ENCODE data around the gene RAMP3. TPM values are rescaled to one million over a fixed set of nuclear protein-coding genes. Genes with fewer than 3 reads are reported as not detected.
"Not testable (repeated sequence)": the region's sequence is repeated elsewhere in the genome, so short reads cannot be mapped to it uniquely, and the experiment has no call there.

The RAMP3 gene, protein sequence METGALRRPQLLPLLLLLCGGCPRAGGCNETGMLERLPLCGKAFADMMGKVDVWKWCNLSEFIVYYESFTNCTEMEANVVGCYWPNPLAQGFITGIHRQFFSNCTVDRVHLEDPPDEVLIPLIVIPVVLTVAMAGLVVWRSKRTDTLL
- total RNA-seq: 10 to 100 TPM; 14.4 to 62.9 (median 33.6) TPM

DNA sequence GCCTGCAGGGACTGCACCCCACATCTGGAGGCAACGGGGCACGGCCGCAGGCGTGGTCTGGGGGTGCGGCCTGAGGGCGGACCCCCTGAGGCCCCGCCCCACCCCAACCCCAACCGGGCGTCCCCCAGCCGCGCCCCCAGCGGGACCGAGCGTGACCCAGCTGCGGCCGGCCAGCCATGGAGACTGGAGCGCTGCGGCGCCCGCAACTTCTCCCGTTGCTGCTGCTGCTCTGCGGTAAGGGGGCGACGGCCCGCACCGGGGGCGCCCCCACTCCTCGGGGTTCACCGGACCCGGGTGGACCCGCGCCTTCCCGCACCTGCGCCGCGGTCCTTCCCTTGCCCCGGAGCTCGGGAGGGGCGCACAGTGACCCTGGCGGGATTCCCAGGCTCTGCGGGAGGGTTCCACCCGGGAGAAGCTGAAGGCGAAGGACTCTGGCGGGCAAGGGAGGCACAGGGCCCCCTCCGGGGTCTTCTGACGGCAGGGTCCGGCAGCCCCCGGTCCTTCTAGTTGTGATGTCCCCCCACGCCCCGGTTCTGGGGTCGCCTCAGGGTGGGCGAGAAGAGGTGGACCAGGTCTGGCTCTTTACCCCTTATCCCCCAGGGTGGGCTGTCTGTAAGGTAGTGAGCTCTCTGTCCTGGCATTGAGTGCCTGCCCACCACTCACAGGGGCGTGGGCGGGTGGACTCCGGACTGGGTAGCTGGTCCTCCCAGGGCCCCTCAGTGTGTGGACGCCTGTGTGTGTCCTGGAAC, at the start of gene RAMP3:
TSS of gene RAMP3 (plus strand) at position 139 of the 749 bp plus-strand sequence. CDS start at position 177, 38 bp downstream.
- Histone ChIP-seq H3K4me1 (peaks cover 8% of the 10 kb centered on the region), H3K9me3 (no peaks in the 10 kb centered on the region), H3K27ac (peak within 1 kb of the TSS; percentile 16), H3K36me3 (no peaks in the 10 kb centered on the region), H3K27me3 (peaks cover 15% of the 10 kb centered on the region), H3K4me3 (peak within 1 kb of the TSS; percentile 39)
- TF ChIP-seq, protein P1, sequence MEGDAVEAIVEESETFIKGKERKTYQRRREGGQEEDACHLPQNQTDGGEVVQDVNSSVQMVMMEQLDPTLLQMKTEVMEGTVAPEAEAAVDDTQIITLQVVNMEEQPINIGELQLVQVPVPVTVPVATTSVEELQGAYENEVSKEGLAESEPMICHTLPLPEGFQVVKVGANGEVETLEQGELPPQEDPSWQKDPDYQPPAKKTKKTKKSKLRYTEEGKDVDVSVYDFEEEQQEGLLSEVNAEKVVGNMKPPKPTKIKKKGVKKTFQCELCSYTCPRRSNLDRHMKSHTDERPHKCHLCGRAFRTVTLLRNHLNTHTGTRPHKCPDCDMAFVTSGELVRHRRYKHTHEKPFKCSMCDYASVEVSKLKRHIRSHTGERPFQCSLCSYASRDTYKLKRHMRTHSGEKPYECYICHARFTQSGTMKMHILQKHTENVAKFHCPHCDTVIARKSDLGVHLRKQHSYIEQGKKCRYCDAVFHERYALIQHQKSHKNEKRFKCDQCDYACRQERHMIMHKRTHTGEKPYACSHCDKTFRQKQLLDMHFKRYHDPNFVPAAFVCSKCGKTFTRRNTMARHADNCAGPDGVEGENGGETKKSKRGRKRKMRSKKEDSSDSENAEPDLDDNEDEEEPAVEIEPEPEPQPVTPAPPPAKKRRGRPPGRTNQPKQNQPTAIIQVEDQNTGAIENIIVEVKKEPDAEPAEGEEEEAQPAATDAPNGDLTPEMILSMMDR (IDR thresholded peaks at IDR 0.05): no peak
- TF ChIP-seq POLR2A (IDR thresholded peaks at IDR 0.05) (no peak), POLR2AphosphoS5 (IDR thresholded peaks at IDR 0.05) (no peak)
- peak; percentile 55 to 71 for DNase-seq (ENCODE audit: low spot score in 2 of 2)
- WGBS: 77% methylated on average over 4 of the region's 56 CpGs

DNA sequence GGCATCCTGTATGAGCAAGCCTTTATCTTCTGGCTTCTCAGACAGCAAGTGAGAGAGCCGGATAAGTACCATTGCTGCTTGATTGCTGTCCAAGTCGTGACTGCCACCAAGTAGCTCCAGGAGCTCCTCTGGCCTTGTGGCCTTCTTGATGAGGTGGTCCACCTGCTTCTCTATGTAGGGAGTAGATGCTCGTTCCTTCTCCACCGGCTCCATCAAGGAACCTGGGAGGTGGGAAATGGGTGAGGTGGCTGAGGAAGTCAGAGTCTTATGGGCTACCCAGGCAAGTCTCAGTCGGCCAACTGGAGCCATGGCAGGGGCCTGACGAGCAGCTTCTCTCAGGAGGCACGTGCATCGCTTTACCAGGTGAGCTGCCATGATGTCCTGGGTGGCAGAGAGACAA, 48.7 kb upstream of the RAMP3 start:
- Histone ChIP-seq H3K27ac (no peak overlapping the region), H3K9me3 (no peaks in the 10 kb centered on the region), H3K27me3 (no peaks in the 10 kb centered on the region), H3K36me3 (peaks cover 53% of the 10 kb centered on the region), H3K4me1 (peaks cover 38% of the 10 kb centered on the region), H3K4me3 (no peak overlapping the region)
- TF ChIP-seq POLR2AphosphoS5 (IDR thresholded peaks at IDR 0.05) (no peak), POLR2A (IDR thresholded peaks at IDR 0.05) (no peak), EP300 (IDR thresholded peaks at IDR 0.05) (no peak)
- TF ChIP-seq, protein P1 (IDR thresholded peaks at IDR 0.05): no peak
- DNase-seq (ENCODE audit: low spot score in 2 of 2): no peak
- 92% methylated on average over 8 of the region's 8 CpGs for WGBS

DNA sequence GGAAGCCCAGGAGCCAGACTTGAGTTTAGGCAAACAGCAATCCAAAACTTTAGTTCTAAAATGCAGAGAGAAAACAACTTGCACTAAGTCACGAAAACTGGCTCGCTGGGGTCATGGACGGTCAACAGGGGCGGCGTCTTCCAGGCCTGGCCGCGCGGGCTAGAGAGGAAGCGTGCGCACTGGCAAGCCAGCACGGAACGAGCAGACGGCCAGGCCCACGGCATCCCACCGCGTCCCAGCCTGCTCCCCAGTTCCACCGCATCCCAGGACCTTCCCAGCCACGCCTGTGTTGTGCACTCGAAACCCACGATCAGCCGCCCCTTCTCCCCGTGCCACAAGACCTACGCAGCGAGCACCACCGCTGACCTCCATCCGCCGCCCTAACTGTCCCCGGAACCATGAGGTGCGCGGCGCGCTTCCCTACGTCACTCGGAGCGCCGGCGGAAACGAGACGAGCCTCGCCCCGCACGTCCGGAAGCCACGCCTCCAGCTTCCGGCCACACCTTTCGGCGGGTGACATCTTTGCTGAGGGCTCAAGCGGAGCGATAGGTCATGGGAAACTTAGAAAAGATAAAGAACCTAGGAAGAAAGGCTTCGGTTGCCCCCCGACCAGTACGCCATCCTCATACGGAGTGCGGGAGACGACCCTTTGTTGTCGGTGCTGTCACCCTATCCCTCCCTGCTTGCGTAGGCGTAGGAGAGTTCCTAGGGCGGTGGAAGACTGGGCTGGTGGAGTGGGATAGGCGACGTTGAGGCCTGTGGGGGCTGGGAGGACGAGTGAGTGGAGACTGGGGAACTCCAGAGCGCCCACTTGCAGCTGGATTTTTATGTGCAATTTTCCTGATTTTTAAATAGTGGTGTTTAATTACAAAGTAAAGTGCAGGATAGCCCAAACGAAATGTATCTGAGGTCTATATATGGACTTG, 46.0 kb upstream of the RAMP3 start, which contains the start of gene TBRG4:
TSS of gene TBRG4 (minus strand) at position 400 of the 926 bp plus-strand sequence. CDS start 2,460 bp downstream, outside the sequence.
- Histone ChIP-seq H3K27ac (peak within 1 kb of the TSS; percentile 82), H3K4me1 (peaks cover 37% of the 10 kb centered on the region), H3K9me3 (no peaks in the 10 kb centered on the region), H3K4me3 (peak within 1 kb of the TSS; percentile 59), H3K36me3 (peaks cover 27% of the 10 kb centered on the region), H3K27me3 (no peaks in the 10 kb centered on the region)
- WGBS: under 1% methylated on average over 31 of the region's 64 CpGs
- TF ChIP-seq EP300 (IDR thresholded peaks at IDR 0.05): no peak
- TF ChIP-seq POLR2A (IDR thresholded peaks at IDR 0.05): peak; percentile 85 to 96
- TF ChIP-seq, protein P1 (IDR thresholded peaks at IDR 0.05): no peak
- TF ChIP-seq POLR2AphosphoS5 (IDR thresholded peaks at IDR 0.05): peak; percentile 95 to 99 (median 98)
- peak; percentile 96 for DNase-seq (ENCODE audit: low spot score in 2 of 2)

DNA sequence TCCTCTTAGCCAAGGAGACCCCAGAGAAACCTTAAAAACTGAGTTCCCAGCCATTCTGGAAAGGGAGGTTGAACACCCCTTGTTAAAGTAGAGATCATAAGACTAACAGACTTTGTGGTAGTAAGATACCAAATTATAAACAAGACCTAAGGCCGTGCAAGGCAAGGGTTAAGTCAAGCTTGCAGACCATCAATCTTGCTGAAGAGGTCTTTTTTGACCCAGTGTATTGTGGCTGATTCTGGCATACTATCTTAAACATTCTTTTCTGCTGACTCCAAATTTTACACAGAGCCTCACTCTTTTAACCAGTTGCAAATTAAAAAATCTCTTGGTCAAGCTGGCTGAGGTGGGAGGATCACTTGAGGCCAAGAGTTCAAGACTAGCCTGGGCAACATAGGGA, 44.9 kb upstream of the RAMP3 start:
- WGBS: 93% methylated on average over 1 of the region's 1 CpG
- TF ChIP-seq EP300 (IDR thresholded peaks at IDR 0.05) (no peak), POLR2A (IDR thresholded peaks at IDR 0.05) (no peak), POLR2AphosphoS5 (IDR thresholded peaks at IDR 0.05) (no peak)
- TF ChIP-seq, protein P1 (IDR thresholded peaks at IDR 0.05): no peak

DNA sequence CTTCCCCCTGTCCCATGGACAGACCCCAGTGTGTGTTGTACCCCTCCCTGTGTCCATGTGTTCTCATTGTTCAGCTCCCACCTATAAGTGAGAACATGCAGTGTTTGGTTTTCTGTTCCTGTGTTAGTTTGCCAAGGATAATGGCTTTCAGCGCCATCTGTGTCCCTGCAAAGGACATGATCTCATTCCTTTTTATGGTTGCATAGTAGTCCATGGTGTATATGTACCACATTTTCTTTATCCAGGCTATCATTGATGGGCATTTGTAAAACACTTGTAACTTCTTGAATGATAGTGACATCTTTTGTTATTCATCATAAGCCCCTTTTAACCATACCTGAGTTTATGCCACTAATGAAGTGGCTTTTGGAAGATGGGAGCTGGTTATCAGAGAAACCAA, 43.3 kb upstream of the RAMP3 start:
- DNase-seq (ENCODE audit: low spot score in 2 of 2); H3K4me3 ChIP-seq: not testable (repeated sequence)
- 72% methylated on average over 1 of the region's 1 CpG for WGBS

More for the DNA sequence above, 44.9 kb upstream of the RAMP3 start:
- Histone ChIP-seq H3K27ac (no peak overlapping the region), H3K4me3 (no peak overlapping the region), H3K27me3 (peaks cover 5% of the 10 kb centered on the region), H3K9me3 (no peaks in the 10 kb centered on the region), H3K4me1 (peaks cover 32% of the 10 kb centered on the region), H3K36me3 (peaks cover 16% of the 10 kb centered on the region)
- DNase-seq (ENCODE audit: low spot score in 2 of 2): no peak

More for the DNA sequence above, 43.3 kb upstream of the RAMP3 start:
- not testable (repeated sequence) for H3K27me3 ChIP-seq, H3K9me3 ChIP-seq, H3K27ac ChIP-seq, H3K36me3 ChIP-seq
- H3K4me1 ChIP-seq: peaks cover 21% of the 10 kb centered on the region

All from suprapubic skin (tissue), 4 donors.